ENCODE measurements around the gene TSEN15.

Gene TSEN15

DNA sequence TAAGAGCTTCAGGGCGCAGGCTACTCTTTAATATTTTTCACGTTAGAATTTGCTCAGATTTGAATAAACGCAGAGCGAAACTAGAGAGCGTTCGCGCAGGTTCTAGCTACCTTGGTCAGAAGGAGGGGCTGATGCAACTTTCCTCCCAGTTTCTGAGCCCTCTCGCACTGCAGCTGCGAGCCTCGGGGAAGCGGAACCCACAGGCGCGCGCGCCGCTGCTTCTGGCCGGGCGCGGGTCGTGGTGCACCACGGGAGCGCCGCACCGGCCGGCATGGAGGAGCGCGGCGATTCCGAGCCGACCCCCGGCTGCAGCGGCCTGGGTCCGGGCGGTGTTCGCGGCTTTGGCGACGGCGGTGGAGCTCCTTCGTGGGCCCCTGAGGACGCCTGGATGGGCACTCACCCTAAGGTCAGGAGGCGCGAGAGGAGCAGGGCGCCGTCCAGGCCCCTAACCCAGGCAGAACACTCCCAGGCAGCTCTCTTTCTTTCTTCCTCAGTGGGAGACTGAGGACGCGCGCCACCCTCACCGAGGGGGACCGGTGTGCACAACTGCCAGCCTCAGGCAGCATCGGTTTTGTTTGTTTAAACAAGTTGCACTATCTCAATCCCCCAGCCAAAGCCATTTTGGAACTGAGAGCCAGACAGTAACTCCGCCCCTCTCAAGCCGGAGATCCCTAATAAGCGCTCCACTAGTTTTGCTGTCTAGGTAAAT is at the start of gene TSEN15:
Gene TSEN15, plus strand, starts transcription at position 246 of the 709 bp plus-strand sequence. Its CDS starts 26 bp downstream, at position 272.
- peak; percentile 90 for DNase-seq

- peak; percentile 73 for DNase-seq
Observed at GRCh38 chr1:184002071-184002470, 49.5 kb upstream of the TSEN15 start.

DNA sequence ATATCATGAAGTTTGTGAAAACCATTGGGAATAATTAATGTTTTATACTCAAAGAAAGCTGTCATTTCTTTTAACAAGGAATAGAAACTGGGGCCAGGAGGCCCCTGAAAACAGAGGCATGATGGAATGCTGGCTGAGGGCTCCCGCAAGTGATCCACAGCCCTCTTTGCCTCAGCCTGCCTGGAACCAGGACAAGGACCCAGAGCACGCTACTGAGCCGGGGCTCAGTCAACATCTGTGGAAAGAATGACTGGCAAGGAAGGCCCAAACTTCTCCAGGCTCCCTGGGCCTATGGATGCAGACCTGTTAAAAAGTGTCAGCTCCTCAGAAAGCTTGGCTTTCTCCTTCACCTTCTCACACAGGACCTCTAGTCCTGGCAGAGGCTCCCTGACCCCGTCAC is 46.6 kb upstream of the TSEN15 start:
- no peak for DNase-seq

DNA sequence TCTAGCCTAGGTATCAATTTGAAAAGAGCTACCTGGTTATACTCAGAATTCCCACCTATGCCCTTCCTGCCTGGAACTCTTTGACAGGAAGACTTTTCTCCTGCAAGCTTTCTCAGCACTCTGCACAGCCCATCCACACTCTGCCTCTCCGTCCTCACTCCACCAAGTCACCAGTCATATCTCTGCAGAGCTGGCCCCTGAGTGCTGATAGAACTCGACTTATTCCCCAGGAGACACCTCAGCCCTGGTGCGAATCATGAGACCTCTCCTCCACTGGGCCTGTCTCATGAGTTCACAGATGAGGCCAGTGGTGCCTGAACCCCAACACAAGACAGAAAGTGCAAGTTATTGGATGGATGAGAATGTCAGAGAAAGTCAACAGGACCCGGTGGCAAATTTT is 46.0 kb upstream of the TSEN15 start:
- no peak for DNase-seq

DNA sequence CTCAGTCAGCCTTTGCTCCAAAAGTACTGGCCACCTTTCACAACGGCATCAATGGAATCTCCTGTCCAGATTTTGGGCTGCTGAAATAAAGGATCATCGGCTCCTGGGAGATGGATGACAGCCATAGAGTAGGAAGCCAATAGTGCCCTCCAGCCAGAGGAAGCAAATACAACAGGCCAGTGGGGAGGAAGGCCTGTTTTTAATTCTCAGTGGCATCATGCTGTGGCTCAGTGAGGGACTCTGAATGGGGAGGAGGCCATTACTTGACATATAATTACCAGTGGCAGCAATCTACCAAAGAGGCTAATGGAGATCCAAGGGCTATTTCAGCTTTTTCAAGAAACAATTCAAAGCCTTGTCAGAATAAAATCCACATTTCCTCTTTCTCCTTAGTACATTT is 40.7 kb upstream of the TSEN15 start:
- DNase-seq: no peak

- DNase-seq: no peak
Observed at GRCh38 chr1:184012187-184012586, 39.3 kb upstream of the TSEN15 start.

DNA sequence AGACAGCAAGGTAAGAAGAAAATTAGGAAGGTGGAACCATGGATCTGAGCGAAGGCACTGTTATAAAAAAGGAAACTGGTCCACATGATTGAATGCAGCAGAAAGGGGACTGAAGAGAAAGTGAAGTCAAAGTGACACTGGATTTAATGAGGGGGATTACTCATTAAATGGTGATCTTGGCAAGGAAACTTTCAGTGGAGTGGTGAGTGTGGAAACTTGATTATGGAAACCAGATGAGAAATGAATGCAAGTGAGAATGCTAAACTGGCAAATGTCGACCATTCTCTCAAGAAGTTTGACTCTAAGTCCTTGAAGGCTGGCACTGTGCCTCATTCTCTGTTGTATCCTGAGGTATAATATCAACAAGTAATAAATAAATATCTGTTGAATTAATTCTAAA is 37.3 kb upstream of the TSEN15 start:
- no peak for DNase-seq

- DNase-seq: no peak
Observed at GRCh38 chr1:184016169-184016568, 35.4 kb upstream of the TSEN15 start.

DNA sequence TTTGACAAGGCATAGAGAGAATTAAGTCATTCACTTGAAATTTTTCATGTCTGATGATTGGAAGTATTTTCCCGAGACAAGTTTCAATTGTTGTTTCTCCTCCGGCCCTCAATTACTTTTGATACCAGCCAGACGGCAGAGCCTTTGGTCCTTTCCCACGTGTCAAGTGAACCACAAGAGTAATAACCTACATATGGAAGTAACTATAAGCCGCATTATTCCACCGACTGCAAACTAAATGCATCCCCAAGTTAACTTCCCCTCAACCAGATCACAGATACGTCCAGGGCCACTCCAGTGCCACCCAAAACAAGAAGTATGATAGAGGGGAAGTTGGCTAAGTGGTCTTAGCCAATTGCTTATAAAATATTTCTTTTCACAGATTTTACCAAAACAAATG is 34.2 kb upstream of the TSEN15 start:
- no peak for DNase-seq

GRCh38 chr1:184018622-184019021 is 32.9 kb upstream of the TSEN15 start:
- DNase-seq: no peak

GRCh38 chr1:184019069-184019468 is 32.5 kb upstream of the TSEN15 start:
- no peak for DNase-seq

DNA sequence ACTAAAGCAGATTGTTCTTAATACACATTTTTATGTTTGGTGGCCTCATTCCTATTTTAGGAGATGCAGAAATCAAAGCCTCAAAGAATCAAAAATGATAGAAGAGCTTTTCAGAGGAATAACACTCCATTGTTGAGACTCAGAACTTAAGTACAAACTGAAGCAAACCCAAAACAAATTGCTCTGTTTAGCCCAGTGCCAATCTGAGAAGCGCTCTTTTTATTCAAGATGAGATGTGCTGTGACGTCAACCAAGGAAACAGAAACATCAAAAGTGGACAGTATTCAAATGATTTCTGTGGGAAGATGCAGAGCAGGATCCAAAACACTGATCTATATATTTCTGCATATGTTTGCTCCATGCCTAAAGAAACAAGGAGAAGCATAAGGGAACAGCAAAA is 32.0 kb upstream of the TSEN15 start:
- no peak for DNase-seq

DNA sequence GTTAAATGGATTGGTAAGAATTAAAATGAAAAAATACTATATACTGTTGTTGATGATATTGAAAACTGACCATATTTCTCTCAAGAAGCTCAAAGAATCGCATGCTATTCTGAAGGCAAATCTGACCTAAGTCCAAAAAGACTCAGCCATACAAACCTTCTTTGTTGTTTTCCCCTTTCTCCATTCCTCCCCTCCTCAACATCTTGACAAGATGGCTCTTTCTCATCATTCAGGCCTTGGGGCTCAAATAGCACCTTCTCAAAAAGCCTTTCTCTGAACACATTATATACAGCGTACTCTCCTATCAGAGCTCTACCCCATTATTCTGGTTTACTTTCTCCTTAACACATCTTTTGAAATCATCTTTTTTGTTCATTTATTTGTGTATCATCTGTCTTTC is 31.2 kb upstream of the TSEN15 start:
- DNase-seq: no peak

GRCh38 chr1:184020855-184021254 is 30.7 kb upstream of the TSEN15 start:
- DNase-seq: no peak

GRCh38 chr1:184021728-184022127 is 29.8 kb upstream of the TSEN15 start:
- DNase-seq: no peak

GRCh38 chr1:184022668-184023067 is 28.9 kb upstream of the TSEN15 start:
- no peak for DNase-seq

- no peak for DNase-seq
Observed at GRCh38 chr1:184023171-184023570, 28.4 kb upstream of the TSEN15 start.

DNA sequence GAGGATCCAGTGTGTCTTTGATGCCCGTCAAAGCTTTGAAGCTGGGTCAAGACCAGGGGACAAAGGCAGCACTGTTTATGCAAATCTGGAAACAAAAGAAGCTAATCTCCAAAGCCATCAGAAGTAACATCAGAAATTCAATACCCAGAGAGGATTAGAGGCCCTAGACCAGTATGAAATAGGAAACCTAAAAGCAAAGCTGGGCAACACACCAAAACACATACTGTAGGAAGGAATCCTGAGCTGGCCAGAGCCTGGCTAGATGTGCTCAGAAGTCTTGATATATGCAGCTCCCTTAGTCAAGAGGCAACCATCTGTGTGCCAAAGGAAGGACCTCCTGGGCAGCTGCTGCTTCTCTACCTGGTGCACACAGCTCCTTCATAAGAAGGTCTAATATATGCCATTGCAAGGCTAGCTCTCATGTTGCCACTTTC is 26.3 kb upstream of the TSEN15 start:
- peak; percentile 90 for DNase-seq

- DNase-seq: no peak
Observed at GRCh38 chr1:184027826-184028695, 23.5 kb upstream of the TSEN15 start.

GRCh38 chr1:184028854-184029623 is 22.5 kb upstream of the TSEN15 start:
- DNase-seq: peak; percentile 35

- no peak for DNase-seq
Observed at GRCh38 chr1:184030433-184031091, 21.0 kb upstream of the TSEN15 start.

DNA sequence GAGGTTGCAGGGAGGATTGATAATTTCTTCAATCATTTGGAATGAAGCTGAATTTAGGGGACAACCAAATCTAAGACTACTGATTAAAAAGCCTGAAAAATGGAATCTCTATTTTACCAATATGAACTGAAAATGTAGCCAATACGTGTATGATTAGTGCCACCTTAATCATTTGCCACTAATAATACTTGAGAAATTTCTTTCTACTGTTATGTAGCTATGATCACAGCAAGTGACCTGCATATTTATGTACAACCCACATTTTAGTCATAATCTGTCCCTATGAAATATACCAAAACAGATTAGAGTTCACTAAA is 20.5 kb upstream of the TSEN15 start:
- no peak for DNase-seq
